Stimulated activated CD4-positive, alpha-beta T cell treated with anti-CD3 and anti-CD28 coated beads, Interleukin-1b, Interleukin-23, amount 100 ng/mL, for 48 hours (primary cell): Measurements from ENCODE around the gene SLC37A4.
"Not testable (repeated sequence)": the region's sequence is repeated elsewhere in the genome, so short reads cannot be mapped to it uniquely, and the experiment has no call there.

ENCODE experiments used
- DNase-seq: peaks from one replicate; pipeline ENCODE4 v3.0.0-alpha.2; 2020

Gene SLC37A4

GRCh38 chr11:119041821-119042514, 11.3 kb upstream of the SLC37A4 start:
- no peak for DNase-seq

- not testable (repeated sequence) for DNase-seq
Measured at GRCh38 chr11:119039471-119039870, 8.8 kb upstream of the SLC37A4 start.

- DNase-seq = no peak
Measured at GRCh38 chr11:119038884-119039283, 8.2 kb upstream of the SLC37A4 start.

GRCh38 chr11:119034813-119035212, 4.1 kb upstream of the SLC37A4 start:
- DNase-seq = no peak

- not testable (repeated sequence) for DNase-seq
Measured at GRCh38 chr11:119033421-119033820, 2.7 kb upstream of the SLC37A4 start.

- DNase-seq = no peak
Measured at GRCh38 chr11:119031912-119032280, 1.2 kb upstream of the SLC37A4 start.

GRCh38 chr11:119030029-119030328, 698 bp downstream of the SLC37A4 start:
- no peak for DNase-seq

GRCh38 chr11:119029340-119030028, 1.2 kb downstream of the SLC37A4 start:
- DNase-seq = peak; percentile 46

- DNase-seq = no peak
Measured at GRCh38 chr11:119029069-119029339, 1.7 kb downstream of the SLC37A4 start.

GRCh38 chr11:119028346-119029068, 2.2 kb downstream of the SLC37A4 start:
- no peak for DNase-seq

- DNase-seq = no peak
Measured at GRCh38 chr11:119027561-119028345, 2.9 kb downstream of the SLC37A4 start.

- DNase-seq = no peak
Measured at GRCh38 chr11:119026970-119027369, 3.7 kb downstream of the SLC37A4 start.

GRCh38 chr11:119025978-119026766, 4.5 kb downstream of the SLC37A4 start:
- DNase-seq = no peak

- DNase-seq = no peak
Measured at GRCh38 chr11:119025541-119025940, 5.1 kb downstream of the SLC37A4 start.

GRCh38 chr11:119025099-119025473, 5.6 kb downstream of the SLC37A4 start:
- no peak for DNase-seq

- DNase-seq = no peak
Measured at GRCh38 chr11:119024430-119025098, 6.1 kb downstream of the SLC37A4 start.

GRCh38 chr11:119023741-119024140, 6.9 kb downstream of the SLC37A4 start:
- DNase-seq = no peak

- no peak for DNase-seq
Measured at GRCh38 chr11:119021631-119022030, 9.0 kb downstream of the SLC37A4 start.

- DNase-seq = no peak
Measured at GRCh38 chr11:119019996-119020395, 10.7 kb downstream of the SLC37A4 start.

GRCh38 chr11:119018074-119018938, 12.4 kb downstream of the SLC37A4 start, which contains the start of the genes RPS25 and TRAPPC4:
RPS25 (minus strand) TSS chr11:119018343; CDS start chr11:119018284, 59 bp downstream.
TRAPPC4 (plus strand) TSS chr11:119018766; CDS start chr11:119018796, 30 bp downstream.
- DNase-seq = peak; percentile 96

GRCh38 chr11:119017377-119017776, 13.3 kb downstream of the SLC37A4 start:
- DNase-seq = not testable (repeated sequence)
